Measurements from ENCODE around the gene TLL2.

The TLL2 gene

GRCh38 chr10:96491303-96491702 lies 22.4 kb downstream of the TLL2 start:
- H3K4me1 ChIP-seq: no peaks in the 10 kb centered on the region
- H3K36me3 ChIP-seq (ENCODE audit: control insufficient read depth, insufficient read depth, low read length): no peaks in the 10 kb centered on the region
- H3K27me3 ChIP-seq (ENCODE audit: control insufficient read depth, insufficient read depth, low read length): no peaks in the 10 kb centered on the region
- no peak overlapping the region for H3K4me3 ChIP-seq (ENCODE audit: low read depth, low read length)
- H3K9me3 ChIP-seq (ENCODE audit: control insufficient read depth, low read length): no peaks in the 10 kb centered on the region
- no peak overlapping the region for H3K27ac ChIP-seq
- peak; percentile 15 for TF ChIP-seq CTCF (IDR thresholded peaks at IDR 0.05)
- no peaks in the 10 kb centered on the region for H3K79me2 ChIP-seq
- H3K4me2 ChIP-seq (ENCODE audit: low read length): no peak overlapping the region
- no peak overlapping the region for H2AFZ ChIP-seq
- H3K9ac ChIP-seq: no peak overlapping the region

GRCh38 chr10:96488161-96488935 lies 25.4 kb downstream of the TLL2 start:
- Histone ChIP-seq H3K27me3 (ENCODE audit: control insufficient read depth, insufficient read depth, low read length) (no peaks in the 10 kb centered on the region), H3K9ac (no peak overlapping the region), H3K4me3 (ENCODE audit: low read depth, low read length) (no peak overlapping the region), H3K9me3 (ENCODE audit: control insufficient read depth, low read length) (no peaks in the 10 kb centered on the region), H3K79me2 (no peaks in the 10 kb centered on the region), H2AFZ (no peak overlapping the region), H3K27ac (no peak overlapping the region), H3K4me1 (no peaks in the 10 kb centered on the region), H3K4me2 (ENCODE audit: low read length) (no peak overlapping the region), H3K36me3 (ENCODE audit: control insufficient read depth, insufficient read depth, low read length) (no peaks in the 10 kb centered on the region)
- TF ChIP-seq CTCF (IDR thresholded peaks at IDR 0.05): no peak

- Histone ChIP-seq H3K27ac (no peak overlapping the region), H3K9me3 (ENCODE audit: control insufficient read depth, low read length) (no peaks in the 10 kb centered on the region), H3K4me1 (no peaks in the 10 kb centered on the region), H3K27me3 (ENCODE audit: control insufficient read depth, insufficient read depth, low read length) (no peaks in the 10 kb centered on the region), H3K36me3 (ENCODE audit: control insufficient read depth, insufficient read depth, low read length) (no peaks in the 10 kb centered on the region), H3K4me3 (ENCODE audit: low read depth, low read length) (no peak overlapping the region), H3K4me2 (ENCODE audit: low read length) (no peak overlapping the region), H3K79me2 (no peaks in the 10 kb centered on the region), H2AFZ (no peak overlapping the region), H3K9ac (no peak overlapping the region)
- TF ChIP-seq CTCF (IDR thresholded peaks at IDR 0.05): no peak
Measured at GRCh38 chr10:96482815-96483588, 30.7 kb downstream of the TLL2 start.

GRCh38 chr10:96478355-96478754 lies 35.4 kb downstream of the TLL2 start:
- H3K4me1 ChIP-seq: no peaks in the 10 kb centered on the region
- H3K27me3 ChIP-seq (ENCODE audit: control insufficient read depth, insufficient read depth, low read length): no peaks in the 10 kb centered on the region
- H3K79me2 ChIP-seq: no peaks in the 10 kb centered on the region
- no peak for TF ChIP-seq CTCF (IDR thresholded peaks at IDR 0.05)
- no peak overlapping the region for H2AFZ ChIP-seq
- H3K9ac ChIP-seq: no peak overlapping the region
- no peaks in the 10 kb centered on the region for H3K9me3 ChIP-seq (ENCODE audit: control insufficient read depth, low read length)
- no peak overlapping the region for H3K4me3 ChIP-seq (ENCODE audit: low read depth, low read length)
- H3K36me3 ChIP-seq (ENCODE audit: control insufficient read depth, insufficient read depth, low read length): no peaks in the 10 kb centered on the region
- H3K4me2 ChIP-seq (ENCODE audit: low read length): no peak overlapping the region
- H3K27ac ChIP-seq: no peak overlapping the region
